Ovary (tissue), 3 donors: Measurements from ENCODE around the gene AP3B1.

ENCODE experiments used
- EP300 ChIP-seq: sonication (generic); formaldehyde crosslinking; IDR thresholded peaks from one replicate; pipeline ENCODE4 v1.6.1; 2017; ENCODE audit warnings: antibody characterized with exemption
- POLR2A ChIP-seq: fragments of 450-650 bp; IDR thresholded peaks from one replicate; pipeline ENCODE4 v1.6.1; 2017; ENCODE audit warnings: antibody characterized with exemption, mild to moderate bottlenecking, moderate library complexity
- TF ChIP-seq, protein P1 (sequence below), 3 donors: fragments of 450-650 bp in 2 of 3; fragments of 200-600 bp in 1 of 3; IDR thresholded peaks; one replicate each; pipeline versions ENCODE4 v1.5.1 to v1.8.0; 2016 to 2022; ENCODE audit warnings: antibody characterized with exemption in 3 of 3, mild to moderate bottlenecking in 1 of 3
- donor health status: DM: no; HTN: no; CAD: no.

DNA sequence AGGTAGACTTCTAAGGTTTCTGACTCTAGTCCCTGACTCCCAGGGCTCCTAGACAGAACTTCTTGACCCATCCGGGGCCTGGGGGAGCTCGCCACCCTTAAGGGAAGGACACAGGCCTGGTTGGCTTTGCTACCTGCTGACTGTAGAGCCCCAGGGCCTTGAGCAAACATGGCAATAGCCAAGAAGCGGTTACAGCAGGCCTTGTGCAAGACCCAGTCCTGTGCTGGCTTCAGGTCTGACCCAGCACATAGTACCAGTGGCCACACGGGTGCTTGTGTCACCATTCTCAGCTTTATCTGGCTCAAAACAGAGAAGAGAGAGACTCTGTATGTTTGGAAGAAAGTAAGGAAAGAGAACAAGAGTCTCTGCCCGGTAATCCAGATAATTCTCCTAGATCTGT, 41.8 kb downstream of the AP3B1 start:
- TF ChIP-seq POLR2A (no peak), EP300 (no peak)
- TF ChIP-seq, protein P1, sequence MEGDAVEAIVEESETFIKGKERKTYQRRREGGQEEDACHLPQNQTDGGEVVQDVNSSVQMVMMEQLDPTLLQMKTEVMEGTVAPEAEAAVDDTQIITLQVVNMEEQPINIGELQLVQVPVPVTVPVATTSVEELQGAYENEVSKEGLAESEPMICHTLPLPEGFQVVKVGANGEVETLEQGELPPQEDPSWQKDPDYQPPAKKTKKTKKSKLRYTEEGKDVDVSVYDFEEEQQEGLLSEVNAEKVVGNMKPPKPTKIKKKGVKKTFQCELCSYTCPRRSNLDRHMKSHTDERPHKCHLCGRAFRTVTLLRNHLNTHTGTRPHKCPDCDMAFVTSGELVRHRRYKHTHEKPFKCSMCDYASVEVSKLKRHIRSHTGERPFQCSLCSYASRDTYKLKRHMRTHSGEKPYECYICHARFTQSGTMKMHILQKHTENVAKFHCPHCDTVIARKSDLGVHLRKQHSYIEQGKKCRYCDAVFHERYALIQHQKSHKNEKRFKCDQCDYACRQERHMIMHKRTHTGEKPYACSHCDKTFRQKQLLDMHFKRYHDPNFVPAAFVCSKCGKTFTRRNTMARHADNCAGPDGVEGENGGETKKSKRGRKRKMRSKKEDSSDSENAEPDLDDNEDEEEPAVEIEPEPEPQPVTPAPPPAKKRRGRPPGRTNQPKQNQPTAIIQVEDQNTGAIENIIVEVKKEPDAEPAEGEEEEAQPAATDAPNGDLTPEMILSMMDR (IDR thresholded peaks at IDR 0.05), result no peak
